Measurements from ENCODE around the gene UBAC1. TPM values are rescaled to one million over a fixed set of nuclear protein-coding genes. Genes with fewer than 3 reads are reported as not detected.
A peak's percentile ranks its signal among the peaks of the same experiment; 100 is the strongest.

UBAC1 gene
- total RNA-seq, 2 experiments from 2014 or later = 16.4 to 19.6 TPM

DNA sequence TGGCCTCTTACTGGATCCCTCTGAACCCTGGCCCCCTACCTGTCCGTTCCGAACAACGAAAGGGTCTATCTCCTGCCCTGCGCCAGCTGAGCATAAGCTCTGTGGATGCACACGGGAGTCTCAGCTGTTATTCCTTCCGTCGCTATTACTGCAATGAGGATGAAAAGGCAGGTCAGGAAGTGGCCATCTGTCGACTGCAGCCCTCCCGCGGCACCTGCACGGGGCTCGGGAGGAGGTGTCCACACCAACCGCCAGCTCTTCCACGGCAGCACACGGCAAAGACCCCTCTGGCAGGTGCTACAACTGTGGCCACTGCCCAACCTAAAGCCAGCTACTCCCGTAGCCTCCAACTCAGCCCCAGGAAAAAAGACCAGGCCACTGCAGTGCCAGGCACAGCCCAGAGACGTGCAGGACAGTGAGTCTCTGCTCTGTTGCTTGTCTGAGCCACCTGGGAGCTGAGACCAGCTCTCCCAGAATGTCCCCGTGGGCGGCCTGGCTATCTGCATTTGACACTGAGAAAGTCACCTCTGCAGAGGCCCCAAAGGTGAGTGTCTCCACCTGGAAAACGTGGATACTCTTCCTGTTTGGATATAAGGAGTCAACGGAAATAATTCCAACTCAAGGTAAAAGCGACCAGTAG lies 72.9 kb downstream of the UBAC1 start:
- H3K4me1 ChIP-seq (ENCODE audit: insufficient read depth, low read length) = peaks cover 64% of the 10 kb centered on the region
- ChIA-PET POLR2A (no interaction called here), CTCF (no interaction called here)

DNA sequence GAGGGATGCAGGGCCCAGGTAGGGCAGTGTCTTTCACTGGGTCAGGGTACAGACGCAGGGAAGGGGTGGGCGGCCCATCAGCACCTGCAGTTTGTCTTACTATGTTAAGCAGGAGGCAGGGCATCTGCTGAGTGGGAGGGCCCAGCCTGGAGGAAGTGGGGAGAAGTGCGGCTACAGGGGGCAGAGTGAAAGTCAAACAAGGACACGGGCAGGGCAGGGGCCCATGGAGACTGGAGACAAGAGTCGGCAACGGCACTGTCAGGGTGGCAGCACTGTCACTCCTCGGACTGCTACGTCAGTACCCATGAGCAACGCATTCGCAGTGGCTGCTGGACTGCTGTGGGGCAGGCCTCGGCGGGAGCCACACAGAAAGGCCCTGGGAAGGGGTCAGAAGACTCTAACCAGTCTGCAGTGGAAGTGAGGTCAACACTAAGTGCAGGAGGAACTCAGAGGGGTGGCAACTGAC lies 73.6 kb downstream of the UBAC1 start:
- TF ChIP-seq, protein P1, sequence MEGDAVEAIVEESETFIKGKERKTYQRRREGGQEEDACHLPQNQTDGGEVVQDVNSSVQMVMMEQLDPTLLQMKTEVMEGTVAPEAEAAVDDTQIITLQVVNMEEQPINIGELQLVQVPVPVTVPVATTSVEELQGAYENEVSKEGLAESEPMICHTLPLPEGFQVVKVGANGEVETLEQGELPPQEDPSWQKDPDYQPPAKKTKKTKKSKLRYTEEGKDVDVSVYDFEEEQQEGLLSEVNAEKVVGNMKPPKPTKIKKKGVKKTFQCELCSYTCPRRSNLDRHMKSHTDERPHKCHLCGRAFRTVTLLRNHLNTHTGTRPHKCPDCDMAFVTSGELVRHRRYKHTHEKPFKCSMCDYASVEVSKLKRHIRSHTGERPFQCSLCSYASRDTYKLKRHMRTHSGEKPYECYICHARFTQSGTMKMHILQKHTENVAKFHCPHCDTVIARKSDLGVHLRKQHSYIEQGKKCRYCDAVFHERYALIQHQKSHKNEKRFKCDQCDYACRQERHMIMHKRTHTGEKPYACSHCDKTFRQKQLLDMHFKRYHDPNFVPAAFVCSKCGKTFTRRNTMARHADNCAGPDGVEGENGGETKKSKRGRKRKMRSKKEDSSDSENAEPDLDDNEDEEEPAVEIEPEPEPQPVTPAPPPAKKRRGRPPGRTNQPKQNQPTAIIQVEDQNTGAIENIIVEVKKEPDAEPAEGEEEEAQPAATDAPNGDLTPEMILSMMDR (IDR thresholded peaks at IDR 0.05) = no peak
- CTCF ChIA-PET = no interaction called here
- Mint-ChIP-seq H3K27me3 (no peaks in the 10 kb centered on the region), H3K36me3 (ENCODE audit: low read depth) (peaks cover 5% of the 10 kb centered on the region), H3K27ac (peak overlapping the region; percentile 89), H3K4me3 (peak overlapping the region; percentile 78), H3K4me1 (ENCODE audit: low read depth) (peaks cover 80% of the 10 kb centered on the region), H3K9me3 (no peaks in the 10 kb centered on the region)
- Histone ChIP-seq H3K9me3 (ENCODE audit: control insufficient read depth in 1 of 2, insufficient read depth in 1 of 2, low read length in 2 of 2) (no peaks in the 10 kb centered on the region), H3K4me1 (ENCODE audit: insufficient read depth, low read length) (peaks cover 65% of the 10 kb centered on the region), H3K36me3 (ENCODE audit: insufficient read depth, low read length) (no peaks in the 10 kb centered on the region), H3K4me3 (ENCODE audit: low read length) (peak overlapping the region; percentile 38), H3K27me3 (ENCODE audit: control insufficient read depth in 1 of 2, insufficient read depth in 2 of 2, low read length in 2 of 2) (no peaks in the 10 kb centered on the region), H3K27ac (ENCODE audit: low read depth in 1 of 2, low read length in 2 of 2) (peak overlapping the region; percentile 34 to 72)
- intact Hi-C loops (cut with DNase I, micrococcal nuclease) = loop anchor here in 1 of 2 experiments (1.0 kb wide), 1 partner anchor 23 kb away; no protein-coding TSS in a partner anchor
- POLR2A ChIA-PET = no interaction called here
- peak; percentile 39 to 82 (median 60) for DNase-seq
- ATAC-seq (ENCODE audit: poor library complexity) = peak; percentile 95

More for the DNA sequence above, 72.9 kb downstream of the UBAC1 start:
- intact Hi-C loops (cut with DNase I, micrococcal nuclease) = no loop called here
- peaks cover 5% of the 10 kb centered on the region for H3K36me3 Mint-ChIP-seq (ENCODE audit: low read depth)
- H3K36me3 ChIP-seq (ENCODE audit: insufficient read depth, low read length) = no peaks in the 10 kb centered on the region
- peak overlapping the region; percentile 38 for H3K4me3 ChIP-seq (ENCODE audit: low read length)
- H3K27ac ChIP-seq (ENCODE audit: low read depth in 1 of 2, low read length in 2 of 2) = peak overlapping the region; percentile 34 to 72
- H3K4me1 Mint-ChIP-seq (ENCODE audit: low read depth) = peaks cover 80% of the 10 kb centered on the region
- peak overlapping the region; percentile 89 for H3K27ac Mint-ChIP-seq
- no peaks in the 10 kb centered on the region for H3K27me3 Mint-ChIP-seq
- no peak for DNase-seq
- H3K27me3 ChIP-seq (ENCODE audit: control insufficient read depth in 1 of 2, insufficient read depth in 2 of 2, low read length in 2 of 2) = no peaks in the 10 kb centered on the region
- ATAC-seq (ENCODE audit: poor library complexity) = no peak
- H3K4me3 Mint-ChIP-seq = peak overlapping the region; percentile 5
- H3K9me3 Mint-ChIP-seq = no peaks in the 10 kb centered on the region
- TF ChIP-seq, protein P1 (IDR thresholded peaks at IDR 0.05) = no peak
- no peaks in the 10 kb centered on the region for H3K9me3 ChIP-seq (ENCODE audit: control insufficient read depth in 1 of 2, insufficient read depth in 1 of 2, low read length in 2 of 2)

DNA sequence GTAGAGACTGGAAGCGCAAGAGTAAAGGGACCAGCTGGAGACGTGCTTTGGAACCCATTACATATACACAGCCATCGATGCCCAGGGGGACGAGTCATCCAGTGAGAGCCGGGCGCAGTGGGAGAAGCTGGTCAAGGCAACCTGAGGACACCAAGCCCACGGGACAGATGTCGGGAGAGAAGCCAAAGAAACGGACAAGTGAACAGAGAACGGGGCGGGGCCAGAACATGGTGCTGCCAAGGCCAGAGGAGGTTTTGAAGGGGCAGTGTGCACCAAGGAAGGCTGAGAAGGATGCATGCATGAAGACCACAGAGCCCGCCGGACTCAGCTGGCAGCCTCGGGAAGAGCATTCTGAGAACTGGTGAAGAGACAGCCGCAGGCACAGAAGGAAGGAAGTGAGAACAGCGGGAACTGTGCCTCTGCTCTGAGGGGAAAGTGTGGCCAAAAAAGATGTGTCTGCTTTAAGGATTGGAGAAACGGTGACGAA lies 74.1 kb downstream of the UBAC1 start:
- H3K36me3 ChIP-seq (ENCODE audit: insufficient read depth, low read length) = no peaks in the 10 kb centered on the region
- TF ChIP-seq, protein P1 (IDR thresholded peaks at IDR 0.05) = no peak
- peak overlapping the region; percentile 38 for H3K4me3 ChIP-seq (ENCODE audit: low read length)
- Mint-ChIP-seq H3K36me3 (ENCODE audit: low read depth) (peaks cover 5% of the 10 kb centered on the region), H3K27me3 (no peaks in the 10 kb centered on the region), H3K4me1 (ENCODE audit: low read depth) (peaks cover 78% of the 10 kb centered on the region), H3K4me3 (peak overlapping the region; percentile 78), H3K9me3 (no peaks in the 10 kb centered on the region), H3K27ac (peak overlapping the region; percentile 89)
- DNase-seq = no peak
- ChIA-PET CTCF (no interaction called here), POLR2A (interaction anchor here (1.3 kb wide), 1 partner anchor 20 kb away, joined by 3 read pairs; the partner anchor contains the start of gene CAMSAP1)
- intact Hi-C loops (cut with DNase I, micrococcal nuclease) = loop anchor here in 1 of 2 experiments (1.0 kb wide), 1 partner anchor 23 kb away; no protein-coding TSS in a partner anchor
- H3K27me3 ChIP-seq (ENCODE audit: control insufficient read depth in 1 of 2, insufficient read depth in 2 of 2, low read length in 2 of 2) = no peaks in the 10 kb centered on the region
- peak overlapping the region; percentile 34 to 72 for H3K27ac ChIP-seq (ENCODE audit: low read depth in 1 of 2, low read length in 2 of 2)
- peak; percentile 25 for ATAC-seq (ENCODE audit: poor library complexity)
- peaks cover 65% of the 10 kb centered on the region for H3K4me1 ChIP-seq (ENCODE audit: insufficient read depth, low read length)
- no peaks in the 10 kb centered on the region for H3K9me3 ChIP-seq (ENCODE audit: control insufficient read depth in 1 of 2, insufficient read depth in 1 of 2, low read length in 2 of 2)
